GM12878 (cell line): ENCODE data around the gene CD9. TPM values are rescaled to one million over a fixed set of nuclear protein-coding genes. Genes with fewer than 3 reads are reported as not detected.

Experiments
- ATAC-seq: fragments of 200-7000 bp; cut with Tn5 transposase; 3 replicates; pipeline ENCODE4 v1.9.1; 2020; ENCODE audit warnings: mild to moderate bottlenecking, moderate library complexity
- BruUV-seq: library from RNA; stranded (reverse); fragments of 400-500 nt; replicated peaks from 2 replicates; lab custom pipeline; 2021; lab: Mats Ljungman, UMichigan
- CTCF ChIA-PET: fragments of 300-600 bp; sonication (Branson Sonifier 250); formaldehyde crosslinking; extraction: SDS; loops from one replicate; lab custom pipeline; 2021; ENCODE audit warnings: inconsistent platforms; lab: Yijun Ruan, JAX
- POLR2A ChIA-PET: fragments of 350-600 bp; formaldehyde crosslinking; extraction: SDS; loops from one replicate; lab custom pipeline; 2021; ENCODE audit warnings: inconsistent platforms; lab: Charles Lee
- RAD21 ChIA-PET: fragments of 300-600 bp; sonication (Branson Sonifier 250); formaldehyde crosslinking; loops from one replicate; lab custom pipeline; 2023; ENCODE audit warnings: antibody characterized with exemption; ENCODE audit not compliant: unreplicated experiment; lab: Charles Lee
- SMC1A ChIA-PET: fragments of 300-600 bp; sonication (Branson Sonifier 250); formaldehyde crosslinking; loops from one replicate; lab custom pipeline; 2023; ENCODE audit not compliant: unreplicated experiment, uncharacterized antibody; lab: Charles Lee
- DNase-seq: peaks from one replicate; pipeline ENCODE4 v3.0.0-alpha.2; 2011; ENCODE audit warnings: low read depth, low spot score
- FAIRE-seq: peaks from 3 replicates; lab custom pipeline; 2011; peaks lifted over from hg19 to GRCh38; lab: Jason Lieb, UNC
- H2AFZ ChIP-seq: 2 replicates; pipeline ENCODE4 v1.6.0; 2011; ENCODE audit warnings: low read depth, low read length, control low read depth; ENCODE audit not compliant: control insufficient read depth
- H3K27ac ChIP-seq: 2 replicates; pipeline ENCODE4 v1.5.1; 2011; ENCODE audit warnings: control low read depth; ENCODE audit not compliant: control insufficient read depth, insufficient read depth
- H3K27me3 ChIP-seq, 2 experiments: replicated peaks in 1 of 2; 2 replicates each; pipeline versions ENCODE4 v1.6.0 to v1.6.1; 2011; ENCODE audit warnings: low read length in 1 of 2; ENCODE audit not compliant: control insufficient read depth in 2 of 2, insufficient read depth in 2 of 2
- H3K36me3 ChIP-seq, 2 experiments: 2 replicates each; pipeline ENCODE4 v1.5.1; 2011; ENCODE audit warnings: low read length in 1 of 2; ENCODE audit not compliant: control insufficient read depth in 2 of 2, insufficient read depth in 2 of 2
- H3K4me1 ChIP-seq: 2 replicates; pipeline ENCODE4 v1.6.1; 2011; ENCODE audit warnings: mild to moderate bottlenecking, low read length, moderate library complexity, mixed read lengths; ENCODE audit not compliant: control insufficient read depth, insufficient read depth
- H3K4me2 ChIP-seq: 2 replicates; pipeline ENCODE4 v1.6.0; 2011; ENCODE audit warnings: control low read depth; ENCODE audit not compliant: control insufficient read depth, insufficient read depth
- H3K4me3 ChIP-seq: fragments of 200-600 bp; sonication (generic); 2 replicates; pipeline ENCODE4 v1.5.1; 2016
- H3K79me2 ChIP-seq: 2 replicates; pipeline ENCODE4 v1.6.0; 2011; ENCODE audit warnings: low read length; ENCODE audit not compliant: control insufficient read depth, insufficient read depth
- H3K9ac ChIP-seq: 2 replicates; pipeline ENCODE4 v1.8.0; 2011; ENCODE audit warnings: low read length, control low read depth, mixed read lengths; ENCODE audit not compliant: control insufficient read depth, insufficient read depth
- H3K9me3 ChIP-seq: replicated peaks from 3 replicates; pipeline ENCODE4 v1.5.1; 2011; ENCODE audit warnings: mild to moderate bottlenecking, low read length; ENCODE audit not compliant: control insufficient read depth, insufficient read depth
- H4K20me1 ChIP-seq: 2 replicates; pipeline ENCODE4 v1.6.0; 2011; ENCODE audit not compliant: control insufficient read depth, insufficient read depth
- BMI1 ChIP-seq: fragments of 450-650 bp; IDR thresholded peaks from 2 replicates; pipeline ENCODE4 v1.6.1; 2016; ENCODE audit warnings: mild to moderate bottlenecking, moderate library complexity, borderline replicate concordance
- PML ChIP-seq: IDR thresholded peaks from 2 replicates; pipeline ENCODE4 v1.6.1; 2012; ENCODE audit warnings: low read length, inconsistent platforms
- RAD21 ChIP-seq: IDR thresholded peaks from 2 replicates; pipeline ENCODE4 v1.6.1; 2011; ENCODE audit warnings: mild to moderate bottlenecking, low read depth, low read length, moderate library complexity; ENCODE audit not compliant: insufficient read depth
- RBBP5 ChIP-seq: fragments of 200-600 bp; sonication (generic); conservative IDR thresholded peaks from 2 replicates; pipeline ENCODE4 v1.6.1; 2016
- SIX5 ChIP-seq: IDR thresholded peaks from 2 replicates; pipeline ENCODE4 v1.6.1; 2011; ENCODE audit warnings: mild to moderate bottlenecking, low read depth, low read length, moderate library complexity; ENCODE audit not compliant: severe bottlenecking
- SREBF2 ChIP-seq: IDR thresholded peaks from 2 replicates; pipeline ENCODE4 v1.6.1; 2012; ENCODE audit warnings: mild to moderate bottlenecking, low read length
- ZNF24 ChIP-seq: fragments of 450-650 bp; IDR thresholded peaks from 2 replicates; pipeline ENCODE4 v1.6.1; 2017; ENCODE audit warnings: antibody characterized with exemption, mild to moderate bottlenecking
- WGBS: methylation state at CpG from one replicate; pipeline ENCODE4 v1.1.6; 2016; ENCODE audit warnings: low lambda C conversion rate; ENCODE audit not compliant: insufficient replicate concordance, insufficient coverage; ENCODE audit errors: missing lambda C conversion rate; 5-methylcytosine and 5-hydroxymethylcytosine counted together
- in situ Hi-C: fragments of 300-500 bp; cut with MboI; formaldehyde crosslinking; loops from 9 replicates; pipeline ENCODE4 v1.14.3; 2018; ENCODE audit warnings: mixed read lengths
- intact Hi-C: fragments of 100-400 bp; cut with micrococcal nuclease; formaldehyde crosslinking; loops from one replicate; pipeline ENCODE4 v1.14.2; 2022; ENCODE audit not compliant: unreplicated experiment
- polyA plus RNA-seq, 11 experiments: library from polyadenylated mRNA; depleted of rRNA in 4 of 11; unstranded in 6 of 11; stranded (reverse) in 5 of 11; fragments of >200 nt; fragmentation: Nextera tagmentation in 4 of 11; fragmentation: Illumina TruSeq in 1 of 11; extraction: Ambion mirVana in 4 of 11; extraction: Trizol in 1 of 11; gene quantifications; 1 replicate in 1 of 11; 2 replicates in 10 of 11; pipeline versions ENCODE4 v1.2.1 to v1.2.3, GENCODE V29; 2011 to 2016; ENCODE audit warnings: inconsistent platforms in 2 of 11, missing spikeins in 2 of 11, low read depth in 1 of 11
- total RNA-seq, 4 experiments: library from RNA; depleted of rRNA in 3 of 4; stranded (reverse); fragments of >200 nt in 3 of 4; fragmentation: Illumina TruSeq in 1 of 4; extraction: Trizol in 1 of 4; gene quantifications; 2 replicates each; pipeline versions ENCODE4 v1.2.1 to v1.2.3, GENCODE V29; 2013 to 2021

CD9 gene
- total and polyA plus RNA-seq, 10 of the 15 experiments (the other 5 are each of a cell fraction or from before 2014, with no cell fraction given): 4.8 to 29.9 (median 9.7) TPM

GRCh38 chr12:6177642-6178358 lies 22.4 kb upstream of the CD9 start:
- ChIA-PET POLR2A (no interaction called here), RAD21 (no interaction called here), CTCF (interaction anchor here (0.7 kb wide), 1 partner anchor 18 kb away, joined by 3 read pairs; no protein-coding TSS in a partner anchor), SMC1A (no interaction called here)
- H3K79me2 ChIP-seq: no peaks in the 10 kb centered on the region
- no peak overlapping the region for H2AFZ ChIP-seq
- intact Hi-C loops (no loop called here), in situ Hi-C loops (no loop called here)
- no peaks in the 10 kb centered on the region for H4K20me1 ChIP-seq
- ATAC-seq (no peak), FAIRE-seq (no peak), DNase-seq (no peak)
- no peak overlapping the region for H3K4me3 ChIP-seq
- no peak for TF ChIP-seq RBBP5
- no peak for TF ChIP-seq RAD21
- no peak for TF ChIP-seq SREBF2
- TF ChIP-seq PML: no peak
- no peak for TF ChIP-seq BMI1
- no peak for TF ChIP-seq SIX5
- TF ChIP-seq ZNF24: no peak
- no TSS peak for BruUV-seq
- no peak overlapping the region for H3K9ac ChIP-seq
- H3K9me3 ChIP-seq: no peaks in the 10 kb centered on the region; the same call in 2 of the 3 replicates
- H3K4me1 ChIP-seq: peaks cover 4% of the 10 kb centered on the region
- no peaks in the 10 kb centered on the region for H3K36me3 ChIP-seq
- no peak overlapping the region for H3K4me2 ChIP-seq
- 48% methylated on average over 10 of the region's 10 CpGs for WGBS
- H3K27ac ChIP-seq: no peak overlapping the region
- peaks cover 3% of the 10 kb centered on the region in 2 experiments; a peak in 3 of 4 replicates for H3K27me3 ChIP-seq
